Cerebellar nuclear complex (tissue), 1 donor: ENCODE results near the gene TMCC3.
"Not testable (repeated sequence)": the region's sequence is repeated elsewhere in the genome, so short reads cannot be mapped to it uniquely, and the experiment has no call there.

Experiments
- DNase-seq, 2 experiments: peaks; one replicate each; lab custom pipeline; 2025; lab: John Stamatoyannopoulos, UW

TMCC3 gene

DNA sequence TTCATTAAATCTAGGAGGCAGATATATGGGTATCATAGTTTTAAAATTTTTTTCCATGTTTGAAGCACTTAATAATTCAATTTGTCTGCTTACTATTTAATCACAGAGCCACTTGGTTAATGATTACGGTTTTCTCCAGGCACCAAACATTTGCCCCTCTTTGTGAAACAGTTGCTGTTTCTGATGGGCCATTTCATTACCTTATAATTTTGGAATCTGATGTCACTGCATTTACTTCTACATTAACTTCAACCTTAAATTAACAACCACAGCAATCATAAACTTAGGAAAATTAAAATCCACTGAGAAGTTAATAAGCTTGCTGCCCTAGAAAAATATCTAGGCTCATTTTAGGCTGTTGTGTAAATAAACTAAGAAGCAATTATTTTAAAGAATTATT, 17.0 kb downstream of the TMCC3 start:
- DNase-seq: no peak

GRCh38 chr12:94631058-94631457, 19.3 kb downstream of the TMCC3 start:
- DNase-seq: no peak

DNA sequence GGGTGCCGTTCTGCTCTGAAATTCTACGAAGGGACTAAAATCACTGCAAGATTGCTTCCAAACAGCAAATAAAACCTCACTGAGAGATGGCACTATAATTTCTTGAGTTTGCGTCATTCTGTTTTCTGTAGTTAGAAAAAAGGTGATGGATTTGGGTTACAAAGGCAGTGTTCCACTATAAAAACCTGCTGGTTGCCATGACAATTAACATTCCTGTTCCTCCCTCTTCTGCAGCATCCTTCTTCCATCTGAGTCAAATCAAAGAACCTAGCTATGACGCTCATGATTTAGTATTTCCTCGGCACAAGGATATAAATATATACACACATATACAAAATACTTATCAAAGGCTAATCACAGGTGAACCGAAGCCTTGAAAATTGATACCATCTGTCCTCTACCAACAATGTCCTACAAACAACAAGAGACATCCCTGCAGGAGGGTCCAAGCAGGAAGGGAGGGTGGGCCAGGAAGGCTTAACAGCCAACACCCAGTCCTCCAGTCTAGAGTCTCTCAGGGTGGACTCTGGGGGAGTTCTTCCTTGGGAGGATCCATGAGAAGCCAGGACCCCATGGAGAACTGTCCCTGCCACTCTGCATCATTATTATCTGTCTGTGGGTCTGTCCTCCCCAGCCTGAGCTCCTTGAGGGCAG, 21.4 kb downstream of the TMCC3 start:
- DNase-seq: no peak

DNA sequence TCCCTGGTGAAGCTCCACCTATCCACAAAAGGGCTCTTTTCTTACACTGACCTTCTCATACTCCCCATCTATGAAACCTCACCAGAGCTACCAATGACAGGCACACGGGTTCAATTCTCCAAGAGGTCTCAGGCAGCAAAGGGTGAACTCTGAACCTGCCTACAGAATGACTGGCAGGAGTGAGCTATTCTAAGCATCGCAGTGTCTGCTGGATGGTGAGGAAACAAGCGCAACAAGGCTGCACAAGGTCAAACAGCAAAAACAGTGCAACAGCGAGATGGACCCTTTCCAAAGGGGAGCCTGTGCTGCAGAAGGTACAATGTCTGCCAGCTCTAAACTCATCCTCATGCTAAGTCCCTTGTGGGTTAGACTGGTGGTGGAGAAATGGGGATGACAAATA, 22.0 kb downstream of the TMCC3 start:
- no peak for DNase-seq

- no peak for DNase-seq
Measured at GRCh38 chr12:94625531-94625930, 24.8 kb downstream of the TMCC3 start.

DNA sequence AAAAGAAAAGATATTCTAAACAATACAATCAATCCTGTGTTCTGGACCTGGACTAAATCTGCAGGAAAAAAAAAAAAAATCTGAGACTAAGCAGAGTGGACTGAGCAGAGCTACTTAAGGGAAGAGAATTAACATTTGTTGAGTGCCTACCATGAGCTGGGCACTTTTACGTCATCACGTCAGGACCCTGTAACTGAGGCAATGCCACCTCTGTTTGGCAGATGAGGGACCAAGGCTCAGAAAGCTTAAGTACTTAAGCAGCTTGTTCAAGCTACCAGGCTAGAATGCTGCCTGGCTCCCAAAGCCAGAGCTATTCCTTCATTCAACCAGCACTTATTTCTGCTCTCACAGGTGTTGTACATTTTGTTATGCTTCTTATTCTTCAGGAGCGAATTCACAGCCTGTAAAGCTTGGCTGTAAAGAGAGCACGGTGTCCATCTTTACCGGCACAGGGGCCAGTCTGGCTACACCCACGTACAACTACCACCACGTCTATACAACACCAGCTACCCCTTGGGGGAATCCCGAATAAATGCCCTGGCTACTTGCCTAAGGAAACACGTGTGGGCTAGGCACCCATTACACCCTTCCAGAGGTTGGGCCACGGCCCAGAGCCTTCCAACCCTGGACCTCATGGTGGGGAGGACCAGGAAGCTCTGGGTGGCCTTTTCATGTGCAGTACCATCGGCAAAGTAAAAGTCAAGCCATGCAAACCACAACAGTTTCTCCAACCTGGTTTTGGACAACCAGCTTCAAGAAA, 27.0 kb downstream of the TMCC3 start:
- no peak for DNase-seq

DNA sequence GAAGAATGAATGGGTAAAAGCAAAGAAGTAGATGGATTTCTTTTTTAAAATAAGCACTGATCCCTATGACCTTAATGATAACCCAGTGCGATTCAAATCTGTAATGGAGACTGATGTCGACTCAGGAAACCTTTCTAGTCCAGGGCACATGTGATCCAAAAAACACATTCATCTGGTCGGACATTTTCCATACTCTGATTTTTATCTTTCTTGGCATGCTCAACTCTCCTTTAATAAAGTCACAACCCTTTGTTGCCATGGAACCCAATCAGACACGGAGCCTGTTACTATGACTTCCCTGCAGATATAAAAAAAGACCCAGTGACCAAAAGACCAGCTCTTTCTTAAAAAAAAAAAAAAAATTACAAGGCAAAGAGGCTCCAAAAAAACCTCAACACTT, 27.9 kb downstream of the TMCC3 start:
- DNase-seq: no peak

DNA sequence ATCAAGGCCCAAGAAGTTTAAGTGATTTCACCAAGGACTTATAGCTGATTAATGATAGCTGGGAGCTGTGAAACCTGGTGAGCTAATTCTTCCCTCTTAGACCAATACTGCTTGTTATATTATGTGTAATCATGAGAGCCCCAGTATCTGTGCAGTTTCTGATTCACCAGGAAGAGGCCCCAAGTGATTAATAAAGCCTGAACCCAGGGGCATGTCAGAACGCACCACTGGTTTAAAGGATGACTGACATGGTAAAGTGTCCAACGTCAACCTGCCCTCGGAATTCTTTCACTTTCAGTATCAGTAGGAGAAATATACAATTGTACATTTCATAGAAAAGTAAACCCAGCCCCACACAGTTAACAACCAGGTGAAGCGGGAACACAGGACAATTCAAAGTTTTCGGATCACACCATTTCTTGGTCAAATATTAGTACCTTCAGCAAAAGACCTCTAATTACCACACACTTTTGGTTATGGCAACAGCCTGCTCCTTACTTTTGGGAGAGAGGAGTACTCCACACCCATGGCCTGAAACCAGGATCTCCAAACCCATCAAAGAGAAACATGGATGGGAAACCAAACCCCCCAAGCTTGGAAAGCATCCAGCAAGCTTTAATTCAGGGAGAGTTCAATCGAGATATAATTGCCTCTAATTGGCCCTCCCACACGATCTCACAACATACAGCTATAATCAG, 28.5 kb downstream of the TMCC3 start:
- no peak for DNase-seq

- no peak for DNase-seq
Measured at GRCh38 chr12:94620621-94621020, 29.7 kb downstream of the TMCC3 start.

DNA sequence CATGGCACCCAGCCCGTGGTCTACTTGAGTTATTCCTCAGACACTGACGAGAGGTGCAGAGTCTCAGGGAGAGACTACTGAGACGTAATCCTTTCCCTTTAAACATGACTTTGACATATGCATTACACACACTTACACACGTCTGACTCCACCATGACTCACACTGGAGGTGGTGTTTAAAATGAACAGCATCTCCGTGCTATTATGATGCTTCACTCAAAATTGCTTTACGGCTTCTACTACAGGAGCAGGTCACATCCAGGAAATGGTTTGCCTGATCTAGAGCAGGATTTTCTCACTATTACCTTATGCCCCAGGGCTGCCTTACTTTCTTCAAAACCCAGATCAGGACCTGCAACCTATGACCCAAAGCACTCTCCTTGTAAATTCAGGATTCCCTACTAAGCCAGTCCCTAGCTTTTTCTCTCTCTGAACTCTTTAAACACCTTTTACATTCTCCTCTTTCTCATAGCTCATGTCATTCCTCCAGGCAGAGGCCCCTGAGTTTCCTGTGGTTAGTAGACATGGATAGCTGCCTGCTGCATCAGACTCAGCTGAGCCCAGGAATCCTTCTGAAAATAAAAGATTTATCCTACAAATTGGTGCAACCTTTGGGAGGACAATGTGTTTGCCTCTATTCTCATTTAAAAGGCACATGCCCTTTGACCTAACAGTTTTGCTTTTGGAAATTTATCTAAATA, 31.2 kb downstream of the TMCC3 start:
- DNase-seq: no peak

GRCh38 chr12:94617101-94617500, 33.3 kb downstream of the TMCC3 start:
- DNase-seq: no peak

DNA sequence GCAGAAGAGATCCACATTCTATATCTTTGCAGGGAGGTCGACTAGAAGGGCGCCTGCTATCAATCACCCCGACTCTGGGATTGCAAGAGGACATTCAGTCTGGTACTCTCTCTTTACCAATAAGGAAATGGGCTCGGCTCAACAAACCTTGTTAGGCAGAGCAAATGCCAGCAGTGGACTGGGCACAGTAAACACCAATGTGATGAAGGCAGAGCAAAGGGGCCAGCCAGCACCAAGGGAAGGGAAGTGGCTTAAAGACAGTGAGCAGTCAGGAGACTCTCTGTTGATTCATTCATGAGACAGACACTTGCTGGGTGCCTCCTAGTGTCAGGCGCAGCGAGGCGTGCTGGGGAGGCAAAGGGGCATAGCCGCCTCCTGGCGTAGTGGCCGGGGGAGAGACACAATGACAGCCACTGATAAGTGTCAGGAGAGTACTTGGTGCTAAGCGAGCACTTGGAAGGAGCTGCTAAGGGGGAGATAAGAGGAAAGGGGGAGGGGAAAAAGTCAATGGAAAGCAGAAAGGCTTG, 34.1 kb downstream of the TMCC3 start:
- no peak for DNase-seq

GRCh38 chr12:94615260-94616181, 34.8 kb downstream of the TMCC3 start:
- DNase-seq: no peak

DNA sequence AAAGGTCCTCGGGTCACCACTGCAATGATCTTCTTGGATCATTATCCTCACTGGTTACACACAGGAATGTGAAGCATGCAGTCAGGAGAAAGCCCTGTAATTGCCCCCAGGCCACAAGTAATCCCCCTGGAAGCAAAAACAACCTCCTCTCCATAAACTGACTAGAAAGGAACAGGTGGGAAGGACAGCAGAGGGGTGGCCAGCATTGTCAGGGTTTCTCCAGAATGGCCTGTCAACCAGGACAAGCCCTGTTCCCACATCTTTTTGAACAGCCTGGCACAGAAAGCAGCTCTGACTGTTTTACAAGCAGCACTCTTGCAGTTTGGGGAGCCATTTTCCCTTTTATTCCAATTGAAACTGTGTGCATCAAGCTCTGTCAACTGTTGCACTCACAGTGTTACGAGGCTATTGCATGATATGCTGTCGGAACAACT, 36.1 kb downstream of the TMCC3 start:
- DNase-seq: no peak

- no peak for DNase-seq
Measured at GRCh38 chr12:94609917-94610443, 40.4 kb downstream of the TMCC3 start.

DNA sequence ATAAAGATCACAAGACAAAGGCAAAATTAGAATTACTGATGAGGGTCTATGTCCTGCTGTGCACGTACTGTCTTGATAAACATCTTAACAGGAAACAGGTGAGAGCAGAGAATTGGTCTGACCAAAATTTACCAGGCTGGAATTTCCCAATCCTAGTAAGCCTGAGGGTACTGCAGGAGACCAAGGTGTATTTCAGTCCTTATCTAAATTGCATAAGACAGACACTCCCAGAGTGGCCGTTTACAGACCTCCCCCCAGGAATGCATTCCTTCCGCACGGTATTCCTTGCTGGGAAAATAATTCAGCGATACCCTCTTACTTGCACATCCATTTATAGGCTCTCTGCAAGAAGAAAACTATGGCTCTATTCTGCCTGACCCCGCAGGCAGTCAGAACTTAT, 43.5 kb downstream of the TMCC3 start:
- DNase-seq: not testable (repeated sequence)

DNA sequence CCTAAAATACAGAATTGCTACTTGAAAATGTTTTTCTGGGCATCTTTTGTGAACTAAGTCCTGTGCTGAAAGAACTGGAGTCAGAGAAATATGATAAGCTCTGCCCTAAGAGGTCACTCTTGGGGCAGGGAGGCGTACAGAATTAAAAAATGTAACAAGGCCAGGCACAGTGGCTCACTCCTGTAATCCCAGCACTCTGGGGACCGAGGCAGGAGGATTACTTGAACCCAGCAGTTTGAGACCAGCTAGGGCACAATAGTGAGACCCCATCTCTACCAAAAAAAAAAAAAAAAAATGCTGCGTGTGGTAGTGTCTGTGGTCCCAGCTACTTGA, 46.0 kb downstream of the TMCC3 start:
- DNase-seq: no peak

DNA sequence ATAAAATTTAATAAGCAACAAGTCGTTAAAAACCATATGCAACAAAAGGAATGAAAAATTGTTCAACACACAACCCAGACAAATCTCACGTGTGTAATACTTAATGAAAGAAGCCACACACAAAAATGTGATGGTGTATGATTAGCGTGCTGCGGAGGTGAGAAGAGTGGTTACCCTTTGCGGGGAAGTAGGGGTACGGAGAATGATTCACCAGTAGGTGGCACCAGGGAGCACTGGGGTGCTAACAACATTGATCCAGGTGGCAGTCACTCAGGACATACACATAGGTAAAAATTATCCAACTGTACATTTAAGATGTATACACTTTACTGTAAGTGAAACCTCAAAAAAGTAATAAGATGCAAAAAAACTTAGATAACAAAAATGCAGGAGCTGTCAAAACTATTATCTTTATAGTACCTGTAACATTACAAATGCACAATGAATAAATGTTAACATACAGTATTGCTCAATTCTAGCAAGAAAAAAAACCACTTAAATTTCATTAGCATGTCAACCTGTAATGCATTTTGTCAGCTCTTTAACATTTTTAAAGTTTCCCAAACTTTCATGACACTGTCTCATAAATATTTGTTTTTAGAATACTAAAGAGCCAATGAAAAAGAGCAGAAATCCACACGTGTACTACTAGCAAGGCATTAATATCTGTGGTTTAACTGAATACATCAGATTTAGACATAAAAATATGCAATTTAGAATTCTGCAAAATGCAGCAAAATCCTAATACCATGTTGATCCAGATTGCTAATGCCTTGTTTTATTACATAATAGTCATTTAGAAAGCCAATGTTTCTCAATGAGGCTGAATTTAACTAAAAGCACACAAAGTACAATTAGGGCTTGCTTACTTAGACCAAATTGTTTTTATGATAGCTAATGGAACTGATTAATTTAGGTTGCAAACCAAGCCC, 46.7 kb downstream of the TMCC3 start:
- DNase-seq: no peak

- DNase-seq: no peak
Measured at GRCh38 chr12:94602024-94602423, 48.3 kb downstream of the TMCC3 start.

DNA sequence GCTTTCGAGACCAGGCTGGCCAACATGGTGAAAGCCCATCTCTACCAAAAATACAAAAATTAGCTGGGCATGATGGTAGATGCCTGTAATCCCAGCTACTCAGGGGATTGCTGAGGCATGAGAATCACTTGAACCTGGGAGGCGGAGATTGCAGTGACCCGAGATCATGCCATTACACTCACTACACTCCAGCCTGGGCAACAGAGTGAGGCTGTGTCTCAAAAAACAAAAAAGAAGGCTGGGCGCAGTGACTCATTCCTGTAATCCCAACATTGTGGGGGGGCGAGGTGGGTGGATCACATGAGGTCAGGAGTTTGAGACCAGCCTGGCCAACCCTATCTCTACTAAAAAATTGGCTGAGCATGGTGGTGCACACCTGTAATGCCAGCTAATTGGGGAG, 49.0 kb downstream of the TMCC3 start:
- DNase-seq: not testable (repeated sequence)
